OCI-LY7 (cell line): ENCODE data around the gene FOLR2.

Experiments
- CTCF ChIP-seq: fragments of 200-600 bp; sonication (generic); conservative IDR thresholded peaks from 2 replicates; pipeline ENCODE4 v1.5.1; 2014; ENCODE audit warnings: mild to moderate bottlenecking, antibody characterized with exemption, low read length, moderate library complexity, mixed read lengths
- EZH2phosphoT487 ChIP-seq: fragments of 200-600 bp; sonication (generic); IDR thresholded peaks from 2 replicates; pipeline ENCODE4 v1.6.1; 2018; ENCODE audit warnings: low read depth, borderline replicate concordance, mild to moderate bottlenecking, mixed run types, antibody characterized with exemption, low read length, moderate library complexity, mixed read lengths

DNA sequence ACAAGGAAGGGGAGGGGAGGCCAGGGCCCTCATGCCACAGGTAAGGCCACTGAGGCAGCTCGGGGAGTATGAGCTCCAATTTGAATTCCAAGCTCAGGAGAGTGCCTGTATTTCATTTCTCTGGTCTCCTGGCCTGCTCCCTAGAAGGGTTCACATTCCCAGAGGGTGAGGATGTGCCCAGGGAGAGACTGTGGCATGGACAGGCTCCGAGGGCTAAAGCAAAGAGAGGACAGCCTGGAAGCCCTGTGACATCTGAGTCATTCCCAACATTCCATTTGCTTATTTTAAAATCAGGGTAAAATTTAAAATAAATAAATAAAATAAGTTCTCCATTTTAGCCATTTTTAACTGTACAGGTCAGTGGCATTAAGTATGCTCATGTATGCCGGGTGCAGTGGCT is 43.3 kb upstream of the FOLR2 start:
- no peak for TF ChIP-seq CTCF
- no peak for TF ChIP-seq EZH2phosphoT487
